ENCODE data around the gene AFDN. TPM values are rescaled to one million over a fixed set of nuclear protein-coding genes. Genes with fewer than 3 reads are reported as not detected.
"Not testable (repeated sequence)": the region's sequence is repeated elsewhere in the genome, so short reads cannot be mapped to it uniquely, and the experiment has no call there.

Gene AFDN
- total and polyA plus RNA-seq, 9 donors = 29.7 to 60.3 (median 48.8) TPM

GRCh38 chr6:167995731-167996151 lies 169.0 kb downstream of the AFDN start:
- no peak for DNase-seq
- Histone ChIP-seq H3K27ac (ENCODE audit: low read length) (no peak overlapping the region), H3K9me3 (replicated peaks; ENCODE audit: control insufficient read depth, low read depth, low read length) (no peaks in the 10 kb centered on the region), H3K4me1 (ENCODE audit: control insufficient read depth, insufficient read depth, low read length) (no peaks in the 10 kb centered on the region), H3K36me3 (ENCODE audit: control insufficient read depth, insufficient read depth, low read length) (no peaks in the 10 kb centered on the region), H3K27me3 (ENCODE audit: control insufficient read depth, insufficient read depth, low read length) (no peaks in the 10 kb centered on the region), H3K4me3 (ENCODE audit: low read length) (no peak overlapping the region)
- WGBS (ENCODE audit: insufficient coverage) = 98% methylated on average over 22 of the region's 22 CpGs

GRCh38 chr6:167996424-167997199 lies 169.9 kb downstream of the AFDN start:
- Histone ChIP-seq H3K36me3 (ENCODE audit: control insufficient read depth, insufficient read depth, low read length) (no peaks in the 10 kb centered on the region), H3K27ac (ENCODE audit: low read length) (no peak overlapping the region), H3K27me3 (ENCODE audit: control insufficient read depth, insufficient read depth, low read length) (no peaks in the 10 kb centered on the region), H3K9me3 (replicated peaks; ENCODE audit: control insufficient read depth, low read depth, low read length) (no peaks in the 10 kb centered on the region), H3K4me1 (ENCODE audit: control insufficient read depth, insufficient read depth, low read length) (no peaks in the 10 kb centered on the region), H3K4me3 (ENCODE audit: low read length) (no peak overlapping the region)
- no peak for DNase-seq
- WGBS (ENCODE audit: insufficient coverage) = 80% methylated on average over 22 of the region's 43 CpGs

- no peaks in the 10 kb centered on the region for H3K9me3 ChIP-seq (replicated peaks; ENCODE audit: control insufficient read depth, low read depth, low read length)
- H3K4me3 ChIP-seq (ENCODE audit: low read length) = no peak within 1 kb of the TSS
- 93% methylated on average over 2 of the region's 9 CpGs for WGBS (ENCODE audit: insufficient coverage)
- no peaks in the 10 kb centered on the region for H3K27me3 ChIP-seq (ENCODE audit: control insufficient read depth, insufficient read depth, low read length)
- no peaks in the 10 kb centered on the region for H3K36me3 ChIP-seq (ENCODE audit: control insufficient read depth, insufficient read depth, low read length)
- H3K27ac ChIP-seq (ENCODE audit: low read length) = no peak within 1 kb of the TSS
- DNase-seq = no peak
- no peaks in the 10 kb centered on the region for H3K4me1 ChIP-seq (ENCODE audit: control insufficient read depth, insufficient read depth, low read length)
Observed at GRCh38 chr6:167997642-167998041, 170.9 kb downstream of the AFDN start, which contains the start of gene KIF25. TSS of gene KIF25 (plus strand) at chr6:167997671. CDS start at chr6:168029586, 31,915 bp downstream.

- Histone ChIP-seq H3K4me1 (ENCODE audit: control insufficient read depth, insufficient read depth, low read length) (no peaks in the 10 kb centered on the region), H3K4me3 (ENCODE audit: low read length) (no peak overlapping the region), H3K36me3 (ENCODE audit: control insufficient read depth, insufficient read depth, low read length) (no peaks in the 10 kb centered on the region), H3K27ac (ENCODE audit: low read length) (no peak overlapping the region), H3K9me3 (replicated peaks; ENCODE audit: control insufficient read depth, low read depth, low read length) (no peaks in the 10 kb centered on the region), H3K27me3 (ENCODE audit: control insufficient read depth, insufficient read depth, low read length) (no peaks in the 10 kb centered on the region)
- 68% methylated on average over 4 of the region's 5 CpGs for WGBS (ENCODE audit: insufficient coverage)
- peak; percentile 78 for DNase-seq
Observed at GRCh38 chr6:167998215-167998614, 171.5 kb downstream of the AFDN start.

- no peak for DNase-seq
- 95% methylated on average over 11 of the region's 13 CpGs for WGBS (ENCODE audit: insufficient coverage)
- H3K36me3 ChIP-seq (ENCODE audit: control insufficient read depth, insufficient read depth, low read length) = no peaks in the 10 kb centered on the region
- peaks cover 2% of the 10 kb centered on the region for H3K4me1 ChIP-seq (ENCODE audit: control insufficient read depth, insufficient read depth, low read length)
- no peak overlapping the region for H3K27ac ChIP-seq (ENCODE audit: low read length)
- H3K27me3 ChIP-seq (ENCODE audit: control insufficient read depth, insufficient read depth, low read length) = no peaks in the 10 kb centered on the region
- H3K4me3 ChIP-seq (ENCODE audit: low read length) = no peak overlapping the region
- no peaks in the 10 kb centered on the region for H3K9me3 ChIP-seq (replicated peaks; ENCODE audit: control insufficient read depth, low read depth, low read length)
Observed at GRCh38 chr6:168000198-168001028, 173.7 kb downstream of the AFDN start.

- H3K27ac ChIP-seq (ENCODE audit: low read length) = no peak overlapping the region
- no peaks in the 10 kb centered on the region for H3K27me3 ChIP-seq (ENCODE audit: control insufficient read depth, insufficient read depth, low read length)
- H3K4me1 ChIP-seq (ENCODE audit: control insufficient read depth, insufficient read depth, low read length) = peaks cover 2% of the 10 kb centered on the region
- 90% methylated on average over 10 of the region's 10 CpGs for WGBS (ENCODE audit: insufficient coverage)
- H3K4me3 ChIP-seq (ENCODE audit: low read length) = no peak overlapping the region
- DNase-seq = no peak
- H3K9me3 ChIP-seq (replicated peaks; ENCODE audit: control insufficient read depth, low read depth, low read length) = no peaks in the 10 kb centered on the region
- H3K36me3 ChIP-seq (ENCODE audit: control insufficient read depth, insufficient read depth, low read length) = no peaks in the 10 kb centered on the region
Observed at GRCh38 chr6:168001029-168001332, 174.3 kb downstream of the AFDN start.

- H3K27me3 ChIP-seq (ENCODE audit: control insufficient read depth, insufficient read depth, low read length); H3K9me3 ChIP-seq (replicated peaks; ENCODE audit: control insufficient read depth, low read depth, low read length); H3K4me1 ChIP-seq (ENCODE audit: control insufficient read depth, insufficient read depth, low read length); H3K27ac ChIP-seq (ENCODE audit: low read length); H3K4me3 ChIP-seq (ENCODE audit: low read length); H3K36me3 ChIP-seq (ENCODE audit: control insufficient read depth, insufficient read depth, low read length); DNase-seq: not testable (repeated sequence)
- WGBS (ENCODE audit: insufficient coverage) = 98% methylated on average over 10 of the region's 21 CpGs
Observed at GRCh38 chr6:168001514-168001913, 174.8 kb downstream of the AFDN start.

GRCh38 chr6:168002804-168003203 lies 176.1 kb downstream of the AFDN start:
- H3K27ac ChIP-seq (ENCODE audit: low read length) = no peak overlapping the region
- peaks cover 2% of the 10 kb centered on the region for H3K4me1 ChIP-seq (ENCODE audit: control insufficient read depth, insufficient read depth, low read length)
- H3K9me3 ChIP-seq (replicated peaks; ENCODE audit: control insufficient read depth, low read depth, low read length) = no peaks in the 10 kb centered on the region
- WGBS (ENCODE audit: insufficient coverage) = 80% methylated on average over 6 of the region's 6 CpGs
- H3K4me3 ChIP-seq (ENCODE audit: low read length) = no peak overlapping the region
- no peaks in the 10 kb centered on the region for H3K27me3 ChIP-seq (ENCODE audit: control insufficient read depth, insufficient read depth, low read length)
- H3K36me3 ChIP-seq (ENCODE audit: control insufficient read depth, insufficient read depth, low read length) = no peaks in the 10 kb centered on the region
- no peak for DNase-seq

- no peaks in the 10 kb centered on the region for H3K27me3 ChIP-seq (ENCODE audit: control insufficient read depth, insufficient read depth, low read length)
- no peaks in the 10 kb centered on the region for H3K36me3 ChIP-seq (ENCODE audit: control insufficient read depth, insufficient read depth, low read length)
- DNase-seq = no peak
- 64% methylated on average over 3 of the region's 7 CpGs for WGBS (ENCODE audit: insufficient coverage)
- peak overlapping the region; percentile 51 for H3K27ac ChIP-seq (ENCODE audit: low read length)
- no peaks in the 10 kb centered on the region for H3K9me3 ChIP-seq (replicated peaks; ENCODE audit: control insufficient read depth, low read depth, low read length)
- peaks cover 2% of the 10 kb centered on the region for H3K4me1 ChIP-seq (ENCODE audit: control insufficient read depth, insufficient read depth, low read length)
- no peak overlapping the region for H3K4me3 ChIP-seq (ENCODE audit: low read length)
Observed at GRCh38 chr6:168004023-168004422, 177.3 kb downstream of the AFDN start.

GRCh38 chr6:168004945-168005344 lies 178.2 kb downstream of the AFDN start:
- Histone ChIP-seq H3K27ac (ENCODE audit: low read length) (no peak overlapping the region), H3K36me3 (ENCODE audit: control insufficient read depth, insufficient read depth, low read length) (no peaks in the 10 kb centered on the region)

More at GRCh38 chr6:168004945-168005344, 178.2 kb downstream of the AFDN start:
- Histone ChIP-seq H3K4me3 (ENCODE audit: low read length) (no peak overlapping the region), H3K9me3 (replicated peaks; ENCODE audit: control insufficient read depth, low read depth, low read length) (peaks cover 2% of the 10 kb centered on the region), H3K4me1 (ENCODE audit: control insufficient read depth, insufficient read depth, low read length) (peaks cover 2% of the 10 kb centered on the region), H3K27me3 (ENCODE audit: control insufficient read depth, insufficient read depth, low read length) (no peaks in the 10 kb centered on the region)
- DNase-seq = no peak
- 92% methylated on average over 9 of the region's 11 CpGs for WGBS (ENCODE audit: insufficient coverage)

Data from muscle of leg (tissue), 11 donors.